ENCODE results near the gene RAD9A.

The RAD9A gene

GRCh38 chr11:67442504-67443404 is 51.0 kb downstream of the RAD9A start:
- no peak for DNase-seq

- no peak for DNase-seq
Observed at GRCh38 chr11:67445515-67445914, 53.7 kb downstream of the RAD9A start.

Measured in activated CD4-positive, alpha-beta T cell treated with anti-CD3 and anti-CD28 coated beads for 48 hours (primary cell).